ENCODE data around the gene UTS2B.

DNA sequence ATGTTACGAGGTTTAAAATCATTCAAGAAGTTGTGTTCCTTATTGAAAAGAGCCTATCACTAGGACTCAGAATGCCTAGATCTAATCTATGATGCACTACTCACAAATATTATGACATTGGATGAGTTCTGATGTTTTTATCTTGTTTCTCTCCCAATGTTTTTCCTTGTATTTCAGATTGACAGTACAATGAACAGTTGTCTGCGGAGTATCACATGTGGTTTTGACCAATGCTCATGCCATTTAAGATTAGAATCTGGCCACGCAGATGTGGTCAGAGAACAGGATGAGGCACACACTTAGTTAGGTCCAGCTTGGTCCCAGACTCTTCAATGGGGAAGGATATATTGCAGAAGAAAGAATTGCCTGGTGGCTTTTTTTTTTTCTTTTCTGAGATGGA is 26.7 kb downstream of the UTS2B start:
- TF ChIP-seq POLR2A (IDR thresholded peaks at IDR 0.05; ENCODE audit: low read depth, low read length) (no peak), SPI1 (IDR thresholded peaks at IDR 0.05; ENCODE audit: low read depth, low read length) (no peak)
